SKM-1 (cell line): ENCODE data around the gene C5orf22.
A peak's percentile ranks its signal among the peaks of the same experiment; 100 is the strongest.
"Not testable (repeated sequence)": the region's sequence is repeated elsewhere in the genome, so short reads cannot be mapped to it uniquely, and the experiment has no call there.

Source experiments
- DNase-seq: peaks from one replicate; lab custom pipeline; 2025; ENCODE audit not compliant: unreplicated experiment; lab: John Stamatoyannopoulos, UW

Gene C5orf22

GRCh38 chr5:31531888-31532547 is at the start of gene C5orf22, which contains the start of gene DROSHA:
Gene C5orf22, plus strand, starts transcription at chr5:31532301. Its CDS starts 92 bp downstream, at chr5:31532393.
Gene DROSHA, minus strand, starts transcription at chr5:31532093. Its CDS starts 3,034 bp downstream, at chr5:31529059.
- DNase-seq: peak; percentile 92

GRCh38 chr5:31485376-31486207 is 46.5 kb upstream of the C5orf22 start:
- no peak for DNase-seq

GRCh38 chr5:31486441-31486840 is 45.7 kb upstream of the C5orf22 start:
- no peak for DNase-seq

- no peak for DNase-seq
Measured at GRCh38 chr5:31487506-31487905, 44.6 kb upstream of the C5orf22 start.

GRCh38 chr5:31492869-31493268 is 39.2 kb upstream of the C5orf22 start:
- DNase-seq: no peak

- no peak for DNase-seq
Measured at GRCh38 chr5:31495336-31495735, 36.8 kb upstream of the C5orf22 start.

- DNase-seq: no peak
Measured at GRCh38 chr5:31496301-31496700, 35.8 kb upstream of the C5orf22 start.

- DNase-seq: no peak
Measured at GRCh38 chr5:31496891-31497290, 35.2 kb upstream of the C5orf22 start.

GRCh38 chr5:31500256-31500655 is 31.8 kb upstream of the C5orf22 start:
- no peak for DNase-seq

- no peak for DNase-seq
Measured at GRCh38 chr5:31502506-31502905, 29.6 kb upstream of the C5orf22 start.

- DNase-seq: no peak
Measured at GRCh38 chr5:31504529-31504928, 27.6 kb upstream of the C5orf22 start.

- DNase-seq: no peak
Measured at GRCh38 chr5:31511305-31511704, 20.8 kb upstream of the C5orf22 start.

GRCh38 chr5:31516802-31517201 is 15.3 kb upstream of the C5orf22 start:
- DNase-seq: no peak

- no peak for DNase-seq
Measured at GRCh38 chr5:31523041-31523440, 9.1 kb upstream of the C5orf22 start.

GRCh38 chr5:31530541-31531265 is 1.4 kb upstream of the C5orf22 start:
- no peak for DNase-seq

- no peak for DNase-seq
Measured at GRCh38 chr5:31531543-31531887, 586 bp upstream of the C5orf22 start.

GRCh38 chr5:31534527-31535046 is 2.5 kb downstream of the C5orf22 start:
- DNase-seq: no peak

- DNase-seq: no peak
Measured at GRCh38 chr5:31536873-31537272, 4.8 kb downstream of the C5orf22 start.

- DNase-seq: no peak
Measured at GRCh38 chr5:31537349-31537748, 5.2 kb downstream of the C5orf22 start.

GRCh38 chr5:31537851-31538250 is 5.8 kb downstream of the C5orf22 start:
- no peak for DNase-seq

- DNase-seq: not testable (repeated sequence)
Measured at GRCh38 chr5:31549114-31549513, 17.0 kb downstream of the C5orf22 start.
